Suprapubic skin (tissue), 3 donors: ENCODE results near the gene TMEM132D.

ENCODE experiments used
- CTCF ChIP-seq, 2 donors: fragments of 200-600 bp in 1 of 2; fragments of 450-650 bp in 1 of 2; sonication (generic) in 1 of 2; IDR thresholded peaks; one replicate each; pipeline ENCODE4 v1.5.1; 2016 to 2019; ENCODE audit warnings: antibody characterized with exemption in 2 of 2, mild to moderate bottlenecking in 1 of 2, moderate library complexity in 1 of 2
- EP300 ChIP-seq: sonication (generic); formaldehyde crosslinking; IDR thresholded peaks from one replicate; pipeline ENCODE4 v1.6.1; 2017; ENCODE audit warnings: antibody characterized with exemption

- no peak for TF ChIP-seq CTCF (IDR thresholded peaks at IDR 0.05)
- no peak for TF ChIP-seq EP300
These were observed 241.6 kb downstream of the TMEM132D start for GRCh38 chr12:129662234-129662633.
